Breast epithelium (tissue), 3 donors: Measurements from ENCODE around the gene CHD2.

Experiments
- POLR2A ChIP-seq: fragments of 450-650 bp; IDR thresholded peaks from one replicate; pipeline ENCODE4 v1.6.1; 2016; ENCODE audit warnings: antibody characterized with exemption, mild to moderate bottlenecking, moderate library complexity
- POLR2AphosphoS5 ChIP-seq, 3 donors: sonication (generic); formaldehyde crosslinking; IDR thresholded peaks; one replicate each; pipeline ENCODE4 v1.6.1; 2017; ENCODE audit warnings: antibody characterized with exemption in 3 of 3

- no peak for TF ChIP-seq POLR2A
- no peak for TF ChIP-seq POLR2AphosphoS5 (IDR thresholded peaks at IDR 0.05)
Measured at GRCh38 chr15:92914768-92915221, 14.7 kb downstream of the CHD2 start.
